GM19463 (cell line): ENCODE measurements around the gene VPS72.
A peak's percentile ranks its signal among the peaks of the same experiment; 100 is the strongest.

Source experiments
- ATAC-seq: cut with Tn5 transposase; IDR thresholded peaks from one replicate; pipeline ENCODE4 v1.9.1; 2021; ENCODE audit warnings: mild to moderate bottlenecking, moderate library complexity; ENCODE audit not compliant: unreplicated experiment

VPS72 gene

DNA sequence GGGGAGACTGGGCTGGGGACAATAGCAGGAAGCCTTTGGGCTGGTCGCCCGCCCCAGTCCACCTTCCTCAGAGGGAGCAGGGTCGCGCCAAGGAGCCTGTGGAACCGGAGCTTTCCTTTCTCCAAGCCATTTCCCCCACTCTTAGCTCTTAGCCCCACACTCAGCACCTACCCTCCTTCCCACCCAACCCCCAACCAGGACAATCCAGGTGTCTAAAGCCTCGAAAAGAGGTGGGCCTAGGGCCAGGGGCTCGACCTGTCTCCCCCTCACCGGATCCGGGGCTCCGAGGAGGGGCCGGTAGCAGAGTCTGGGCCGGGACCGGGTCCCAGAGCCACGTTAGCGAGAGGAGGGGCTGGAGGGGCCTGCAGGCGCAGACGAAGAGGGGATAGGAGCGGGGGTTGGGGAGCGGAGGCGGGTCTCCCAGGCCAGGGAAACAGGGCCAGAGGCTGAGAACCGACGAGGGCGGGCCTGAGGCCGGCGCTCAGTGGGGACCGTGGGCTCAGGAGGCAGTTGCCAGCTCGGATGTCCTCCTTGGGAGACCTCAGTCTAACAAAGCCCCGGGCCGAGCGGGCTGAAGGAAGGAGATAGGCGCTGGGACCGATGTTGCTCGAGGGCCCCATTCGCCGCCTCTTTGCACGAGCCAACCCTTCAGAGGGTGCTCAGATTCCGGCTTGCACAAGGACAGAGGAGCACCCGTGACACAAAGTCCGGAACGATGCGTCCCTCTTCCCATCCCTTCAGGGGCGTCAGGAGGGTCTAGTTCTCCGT lies 44.5 kb downstream of the VPS72 start:
- ATAC-seq, result no peak

DNA sequence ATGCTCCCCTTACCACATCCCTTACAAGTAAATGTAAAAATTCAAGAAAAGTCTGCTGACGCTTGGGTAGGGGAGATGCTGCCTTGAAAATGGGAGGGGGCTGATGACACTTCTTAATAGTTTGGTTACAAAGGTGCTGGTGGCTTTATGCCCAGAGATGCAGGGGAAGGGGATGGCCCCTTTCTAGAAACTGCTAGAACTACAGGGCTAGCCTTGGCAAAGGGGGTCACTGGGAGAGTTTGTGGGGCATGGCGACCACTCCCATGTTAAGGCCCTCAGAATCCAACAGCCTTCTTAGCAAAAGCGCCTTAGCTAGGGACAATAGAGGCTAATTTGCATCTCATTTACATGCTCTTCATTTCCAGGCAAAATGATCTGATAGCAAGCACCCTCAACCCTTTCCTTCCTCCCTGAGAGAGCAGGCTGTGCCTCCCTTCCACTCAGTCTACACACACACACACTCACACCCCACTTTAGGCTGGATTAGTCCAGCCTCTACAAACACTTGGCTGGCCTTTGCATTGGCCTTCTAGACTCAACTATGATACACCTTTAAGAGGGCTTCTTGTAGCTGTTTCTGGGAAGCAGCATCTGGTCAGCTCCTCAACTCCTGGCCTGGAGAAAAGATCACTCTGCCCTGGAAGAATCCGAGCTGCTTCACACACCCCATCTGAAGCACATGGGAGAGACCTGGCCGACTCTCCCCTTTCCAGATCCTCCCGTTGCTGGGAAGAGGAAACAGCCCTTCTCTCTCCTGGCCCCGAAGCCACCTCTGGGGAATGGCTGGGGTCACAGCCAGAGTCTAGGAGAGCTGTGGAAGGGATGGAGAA lies 45.3 kb downstream of the VPS72 start:
- ATAC-seq, result no peak

DNA sequence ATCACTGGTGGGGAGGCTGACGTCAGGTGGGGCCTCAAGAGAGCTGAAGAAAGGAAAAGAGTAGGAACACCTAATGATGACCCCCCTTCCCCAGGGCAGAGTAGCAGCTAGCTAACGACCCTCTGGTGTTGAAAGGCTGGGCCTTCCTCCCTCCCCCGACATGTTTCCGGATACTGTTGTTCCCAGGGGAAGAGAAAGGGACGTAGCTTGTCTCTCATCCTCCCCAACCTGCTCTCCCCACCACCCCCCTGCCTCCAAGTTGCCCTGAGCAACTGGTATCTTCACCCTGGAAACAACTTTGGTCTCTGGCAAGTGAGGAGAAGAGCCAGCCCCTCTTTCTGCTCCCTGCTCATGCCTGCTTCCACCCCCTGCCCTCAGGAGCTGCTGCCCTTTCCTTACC lies 46.0 kb downstream of the VPS72 start:
- ATAC-seq, result no peak

DNA sequence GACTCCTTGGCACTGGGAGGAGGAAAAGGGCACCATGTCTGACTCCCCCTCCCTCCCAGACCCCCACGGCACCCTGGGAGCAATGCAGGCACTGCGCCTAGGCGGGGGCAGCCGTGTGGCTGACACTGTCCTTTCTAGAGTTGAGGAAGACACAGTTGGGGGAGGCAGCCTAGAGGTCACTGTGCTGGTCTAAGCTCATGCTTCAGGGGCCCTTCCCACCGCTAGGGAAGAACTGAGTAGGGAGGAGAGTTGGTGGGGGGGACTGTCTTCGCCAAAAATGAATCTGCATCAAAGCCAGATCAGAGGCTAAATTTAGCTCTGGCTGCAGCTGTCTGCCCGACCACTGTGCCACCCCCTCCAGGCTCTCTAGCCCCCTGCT lies 47.0 kb downstream of the VPS72 start:
- no peak for ATAC-seq

DNA sequence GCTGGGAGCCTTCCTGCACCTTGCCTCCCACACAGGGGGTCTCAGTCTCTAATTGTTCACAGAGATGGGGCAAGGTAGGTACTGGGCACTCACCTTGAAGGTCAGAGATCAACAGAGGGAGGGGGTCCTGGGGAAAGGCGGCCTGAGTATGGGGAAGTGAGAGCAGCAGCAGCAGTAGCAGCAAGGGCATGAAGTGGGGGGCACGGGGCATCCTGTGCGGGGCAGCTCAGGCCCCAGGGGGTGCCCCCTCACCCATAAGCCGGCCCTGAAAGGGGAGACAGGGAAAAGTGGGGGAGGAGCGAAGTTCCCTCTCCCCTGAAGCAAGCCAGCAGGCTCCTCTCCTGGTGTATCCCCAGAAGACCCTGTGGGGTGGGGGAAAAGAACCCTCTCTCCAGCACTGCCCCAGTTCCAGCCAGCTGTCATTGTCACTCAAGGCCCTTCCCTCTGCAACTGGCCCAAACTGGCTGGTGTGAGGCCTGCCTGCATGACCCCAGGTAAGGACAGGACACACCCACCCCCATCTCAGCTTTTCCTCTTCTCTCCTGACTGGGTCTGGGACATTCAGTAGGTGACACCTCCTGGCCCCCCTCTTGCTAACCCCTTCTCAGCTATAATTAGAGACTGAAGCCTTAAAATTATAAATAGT lies 47.5 kb downstream of the VPS72 start:
- ATAC-seq, result no peak

DNA sequence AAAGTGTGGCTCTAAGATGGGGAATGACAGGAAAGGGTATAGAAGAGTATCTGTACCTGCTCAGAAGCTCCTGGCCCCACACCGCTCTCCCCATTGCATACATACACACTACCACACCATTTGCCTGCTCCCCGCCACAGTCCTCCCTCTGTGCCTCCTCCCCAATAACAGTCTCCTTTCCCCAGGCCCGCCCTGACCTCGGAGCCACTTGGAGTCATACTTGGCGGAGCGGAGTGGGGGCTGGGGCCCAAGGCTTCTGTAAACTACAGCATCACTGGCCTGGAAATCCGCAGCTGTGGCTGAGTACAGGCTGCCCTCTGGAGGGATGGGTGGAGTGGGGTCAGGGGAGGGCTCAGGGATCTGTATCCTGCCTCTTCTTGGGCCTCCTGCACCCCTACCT lies 52.2 kb downstream of the VPS72 start:
- ATAC-seq, result no peak

DNA sequence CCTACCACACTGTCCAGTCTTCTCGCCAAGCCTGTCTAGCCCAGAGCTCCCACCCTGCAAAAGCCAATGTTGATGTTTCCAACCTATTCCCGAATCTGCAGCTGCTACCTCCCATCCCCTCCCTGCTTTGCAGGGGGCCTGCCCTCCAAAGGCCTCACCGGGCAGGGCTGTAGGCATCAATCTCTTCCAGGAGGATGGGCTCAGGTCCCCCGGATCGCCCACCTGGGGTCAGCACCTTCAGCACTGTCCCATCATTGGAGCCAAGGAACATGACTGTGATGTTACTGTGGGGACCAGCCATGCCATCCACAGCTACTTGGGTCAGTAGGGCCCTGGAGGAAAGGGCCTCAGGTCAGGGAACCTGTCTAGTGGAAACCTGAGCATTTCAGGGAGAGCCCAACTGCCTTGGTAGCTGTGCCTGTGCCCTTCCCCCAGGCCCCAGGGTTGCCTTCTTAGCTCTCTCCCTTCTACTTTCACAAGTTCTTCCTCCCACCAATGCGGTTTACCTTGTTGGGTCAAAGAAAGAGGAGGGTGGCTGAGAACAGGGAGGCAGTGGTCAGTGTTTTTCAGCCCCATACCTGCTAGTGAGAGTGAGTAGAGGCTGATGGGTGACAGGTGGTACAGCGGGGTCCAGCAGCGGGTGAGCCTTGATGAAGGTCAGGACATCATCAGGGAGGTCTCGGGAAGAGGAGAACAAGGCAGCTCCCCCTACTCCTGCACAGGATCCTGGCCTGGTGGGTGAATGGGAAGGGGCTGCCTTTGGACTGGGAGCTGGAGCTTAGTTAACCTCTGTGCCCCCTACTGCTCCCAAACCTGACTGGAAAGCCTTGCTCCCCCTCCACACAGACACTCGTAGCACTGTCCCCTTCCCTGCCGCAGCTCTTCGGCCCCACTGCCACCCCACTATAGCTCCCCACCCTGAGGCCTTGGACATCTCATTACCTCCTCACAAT lies 54.3 kb downstream of the VPS72 start:
- ATAC-seq, result no peak

DNA sequence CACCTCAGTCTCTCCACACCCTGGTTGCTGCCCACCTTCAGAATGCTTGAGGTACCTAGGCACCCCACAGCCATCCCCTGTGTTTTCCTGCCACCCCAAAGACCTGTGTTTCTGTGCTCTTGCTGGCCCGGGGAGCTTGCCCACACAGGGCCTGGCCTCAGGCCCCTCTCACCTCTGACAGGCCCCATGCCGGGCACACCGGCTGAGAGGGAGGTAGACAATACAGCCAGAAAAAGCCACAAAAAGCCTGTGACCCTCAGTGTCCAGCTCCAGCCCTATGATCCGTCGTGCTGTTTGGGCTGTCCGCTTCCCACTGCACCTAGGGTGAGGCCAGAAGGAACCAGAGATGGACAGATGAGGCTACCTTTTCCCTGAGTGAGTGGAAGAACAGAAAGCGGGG lies 55.0 kb downstream of the VPS72 start:
- ATAC-seq, result no peak

DNA sequence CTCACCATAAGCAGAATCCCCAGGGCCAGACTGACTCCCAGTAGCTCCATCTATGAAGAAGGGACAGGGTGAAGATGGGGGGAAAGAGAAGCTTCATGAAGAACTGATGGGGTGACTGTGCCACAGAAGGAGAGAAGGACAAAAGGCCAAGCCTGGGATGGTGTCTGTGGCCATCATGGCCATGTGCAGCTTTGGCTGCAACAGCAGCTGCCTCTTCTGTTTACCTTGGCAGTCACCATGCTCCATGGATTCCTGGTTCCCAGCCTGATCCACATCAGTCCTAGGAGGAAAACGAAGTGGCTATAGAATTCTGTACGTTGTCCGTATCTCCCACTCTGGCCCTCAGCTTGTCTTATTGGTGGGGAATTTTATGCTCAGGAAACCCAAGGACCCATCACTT lies 55.6 kb downstream of the VPS72 start:
- no peak for ATAC-seq

DNA sequence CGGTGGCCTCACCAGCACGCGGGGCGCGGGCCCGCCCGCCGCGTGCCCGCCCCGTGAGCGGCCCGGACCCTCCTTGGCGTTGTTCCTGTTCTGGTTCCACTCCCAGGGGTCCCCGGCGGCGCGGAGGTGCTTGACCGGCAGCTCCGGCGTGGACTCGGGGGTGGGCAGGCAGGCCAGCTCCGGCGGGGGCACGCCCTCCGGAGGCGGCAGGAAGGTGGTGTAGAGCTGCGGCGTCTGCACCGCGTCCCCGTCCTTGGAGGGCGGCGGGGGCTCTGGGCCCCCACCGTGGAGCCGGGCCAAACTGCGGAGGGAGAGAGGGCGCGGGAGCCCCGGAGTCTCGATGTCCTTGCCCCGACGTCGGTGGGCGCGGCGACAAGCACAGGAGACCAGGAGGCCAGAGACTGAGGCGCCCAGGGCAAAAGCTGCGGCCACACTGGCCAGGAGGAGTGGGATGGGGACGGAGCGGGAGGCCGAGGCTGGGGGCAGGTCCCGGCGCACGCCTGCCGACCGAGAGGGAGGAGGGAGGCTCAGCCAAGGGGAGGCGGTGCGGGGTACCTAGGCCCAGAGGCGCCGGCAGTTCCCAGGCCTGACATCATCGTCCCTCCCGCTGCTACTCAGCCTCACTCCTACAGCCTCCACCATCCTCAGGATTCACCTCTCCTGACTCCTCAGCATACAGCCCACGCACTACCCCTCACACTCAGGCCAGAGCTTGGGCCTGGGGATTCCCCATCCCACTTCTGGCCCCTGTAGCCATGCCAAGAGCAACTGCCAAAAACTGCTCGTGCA lies 56.8 kb downstream of the VPS72 start:
- no peak for ATAC-seq

DNA sequence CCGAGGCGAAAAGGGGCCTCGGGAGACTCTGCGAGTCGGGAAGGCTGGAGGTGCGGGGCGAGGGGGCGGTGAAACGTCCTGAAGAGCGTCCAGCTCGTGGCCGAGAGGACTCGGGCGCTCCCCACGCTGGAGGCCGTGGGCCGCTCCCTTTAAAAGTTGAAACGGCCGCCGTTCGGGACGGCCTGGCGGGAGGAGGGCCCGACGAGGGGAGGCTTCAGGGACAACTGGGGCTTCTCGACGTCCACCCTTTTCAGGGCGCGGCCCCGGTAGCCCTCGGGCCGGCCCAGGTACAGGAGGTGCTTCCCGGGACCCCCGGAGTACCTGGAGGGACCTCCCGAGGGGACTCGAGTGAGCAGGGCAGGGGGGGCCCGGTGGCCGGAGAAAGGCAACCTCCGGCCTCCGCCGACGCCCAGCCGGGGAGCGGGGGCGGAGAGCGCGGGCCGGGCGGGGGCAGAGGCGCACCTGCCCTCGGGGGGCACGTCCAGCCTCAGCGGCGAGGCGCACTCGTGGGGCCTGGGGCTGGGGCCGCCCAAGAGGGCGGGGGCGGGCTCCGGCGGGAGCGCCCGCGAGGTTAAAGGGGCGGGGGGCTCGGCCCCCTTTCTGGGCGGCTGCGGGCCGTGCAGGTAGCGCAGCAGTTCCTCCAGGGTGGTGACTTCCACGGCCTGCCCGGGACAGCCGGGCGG lies 57.5 kb downstream of the VPS72 start:
- no peak for ATAC-seq

DNA sequence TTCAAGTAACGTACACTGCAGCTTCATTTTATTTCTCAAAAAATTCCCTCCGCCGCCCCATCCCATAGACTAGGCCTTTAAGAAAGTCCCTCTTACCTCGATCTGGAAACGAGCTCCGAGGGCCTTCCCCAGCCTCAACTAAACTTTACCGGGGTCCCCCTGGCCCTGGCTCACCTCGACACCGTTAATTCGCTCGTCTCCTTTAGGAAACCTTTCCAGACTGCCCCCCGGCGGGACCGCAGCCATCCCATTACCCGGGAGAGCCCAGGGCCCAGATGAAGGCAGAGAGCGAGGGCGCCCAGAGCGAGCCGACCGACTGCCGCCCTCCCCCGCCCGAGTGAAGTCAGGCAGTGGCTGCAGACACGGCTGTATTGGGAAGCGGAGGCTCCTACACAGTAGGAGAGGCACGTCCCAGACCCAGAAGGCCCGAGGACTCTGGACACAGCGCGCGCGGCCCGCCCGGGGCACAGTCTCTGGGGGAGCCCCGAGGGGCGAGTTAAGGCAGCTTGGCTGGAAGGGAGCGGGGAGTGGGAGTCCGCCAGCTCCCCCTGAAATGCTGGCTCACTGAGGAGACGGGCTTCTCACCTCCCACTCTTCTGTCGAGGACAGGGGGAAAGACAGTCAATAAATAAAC lies 58.2 kb downstream of the VPS72 start:
- no peak for ATAC-seq

DNA sequence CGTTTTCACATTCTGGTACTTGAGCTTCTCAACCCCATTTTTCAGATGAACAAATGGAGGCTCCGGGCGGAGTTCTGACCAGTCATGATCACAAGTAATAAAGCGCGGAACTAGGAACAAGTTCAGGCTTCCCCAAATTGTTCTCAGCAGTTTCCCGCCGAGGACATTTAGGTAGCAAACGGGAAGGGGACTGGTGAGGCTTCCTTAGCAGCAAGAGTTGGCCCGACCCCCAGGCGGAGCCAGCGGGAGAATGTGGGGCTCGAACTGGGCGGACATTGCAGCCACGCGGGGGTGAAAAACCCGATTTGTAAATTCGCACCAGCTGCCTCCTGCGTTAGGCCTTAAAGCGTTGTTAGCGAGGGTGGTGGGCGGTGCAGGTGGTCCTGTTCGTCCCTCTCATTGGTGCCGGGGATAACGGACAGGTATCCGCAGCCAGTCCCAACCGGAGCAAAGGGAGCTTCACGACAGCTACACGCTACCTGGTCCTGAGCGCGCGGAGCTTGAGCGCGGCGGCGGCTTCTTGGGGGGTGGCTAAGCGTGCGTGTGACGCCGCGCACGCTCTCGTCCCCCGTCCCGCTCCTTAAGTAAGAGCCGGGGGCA lies 58.9 kb downstream of the VPS72 start:
- ATAC-seq, result peak; percentile 84

DNA sequence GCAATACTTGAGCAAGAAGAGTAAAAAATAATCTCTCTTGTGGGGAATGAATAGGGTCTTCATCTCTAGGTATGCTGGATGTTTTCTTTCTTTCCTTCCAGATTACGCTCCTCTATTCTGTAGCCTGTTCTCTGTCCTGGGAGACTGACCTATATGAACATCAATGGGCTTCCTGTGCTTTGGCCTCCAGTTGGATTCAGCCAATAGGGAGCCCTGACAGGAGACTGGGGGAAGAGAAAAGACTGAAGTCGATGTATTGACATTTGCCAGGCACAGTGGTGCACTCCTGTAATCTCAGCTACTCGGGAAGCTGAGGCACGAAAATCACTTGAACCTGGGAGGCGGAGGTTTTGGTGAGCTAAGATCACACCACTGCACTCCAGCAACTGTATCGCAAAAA lies 61.2 kb downstream of the VPS72 start:
- no peak for ATAC-seq
